ENCODE data around the gene UBB. TPM values are rescaled to one million over a fixed set of nuclear protein-coding genes. Genes with fewer than 3 reads are reported as not detected.
A peak's percentile ranks its signal among the peaks of the same experiment; 100 is the strongest.

UBB gene
- total RNA-seq, 1 experiment from 2014 or later, result 2,378 TPM

DNA sequence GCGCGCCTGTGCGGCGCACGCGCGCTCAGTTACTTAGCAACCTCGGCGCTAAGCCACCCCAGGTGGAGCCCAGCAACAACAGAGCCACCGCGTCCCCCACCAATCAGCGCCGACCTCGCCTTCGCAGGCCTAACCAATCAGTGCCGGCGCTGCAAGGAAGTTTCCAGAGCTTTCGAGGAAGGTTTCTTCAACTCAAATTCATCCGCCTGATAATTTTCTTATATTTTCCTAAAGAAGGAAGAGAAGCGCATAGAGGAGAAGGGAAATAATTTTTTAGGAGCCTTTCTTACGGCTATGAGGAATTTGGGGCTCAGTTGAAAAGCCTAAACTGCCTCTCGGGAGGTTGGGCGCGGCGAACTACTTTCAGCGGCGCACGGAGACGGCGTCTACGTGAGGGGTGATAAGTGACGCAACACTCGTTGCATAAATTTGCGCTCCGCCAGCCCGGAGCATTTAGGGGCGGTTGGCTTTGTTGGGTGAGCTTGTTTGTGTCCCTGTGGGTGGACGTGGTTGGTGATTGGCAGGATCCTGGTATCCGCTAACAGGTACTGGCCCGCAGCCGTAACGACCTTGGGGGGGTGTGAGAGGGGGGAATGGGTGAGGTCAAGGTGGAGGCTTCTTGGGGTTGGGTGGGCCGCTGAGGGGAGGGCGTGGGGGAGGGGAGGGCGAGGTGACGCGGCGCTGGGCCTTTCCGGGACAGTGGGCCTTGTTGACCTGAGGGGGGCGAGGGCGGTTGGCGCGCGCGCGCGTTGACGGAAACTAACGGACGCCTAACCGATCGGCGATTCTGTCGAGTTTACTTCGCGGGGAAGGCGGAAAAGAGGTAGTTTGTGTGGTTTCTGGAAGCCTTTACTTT is at the start of gene UBB (continued):
- TF ChIP-seq ZFX (IDR thresholded peaks at IDR 0.05) (peak; percentile 38), EZH2phosphoT487 (IDR thresholded peaks at IDR 0.05; ENCODE audit: borderline replicate concordance) (no peak), POLR2AphosphoS5 (IDR thresholded peaks at IDR 0.05; ENCODE audit: low read depth, low read length) (peak; percentile 100), ELF1 (IDR thresholded peaks at IDR 0.05; ENCODE audit: borderline replicate concordance, low read depth) (no peak; the same call in 1 of the 2 replicates), CBX3 (IDR thresholded peaks at IDR 0.05; ENCODE audit: low read depth) (peak; percentile 88; the same call in 1 of the 2 replicates), EZH2 (IDR thresholded peaks at IDR 0.05) (no peak), FOSL1 (IDR thresholded peaks at IDR 0.05; ENCODE audit: low read depth) (no peak)
- TF ChIP-seq, protein P1, sequence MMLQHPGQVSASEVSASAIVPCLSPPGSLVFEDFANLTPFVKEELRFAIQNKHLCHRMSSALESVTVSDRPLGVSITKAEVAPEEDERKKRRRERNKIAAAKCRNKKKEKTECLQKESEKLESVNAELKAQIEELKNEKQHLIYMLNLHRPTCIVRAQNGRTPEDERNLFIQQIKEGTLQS (IDR thresholded peaks at IDR 0.05), result no peak

DNA sequence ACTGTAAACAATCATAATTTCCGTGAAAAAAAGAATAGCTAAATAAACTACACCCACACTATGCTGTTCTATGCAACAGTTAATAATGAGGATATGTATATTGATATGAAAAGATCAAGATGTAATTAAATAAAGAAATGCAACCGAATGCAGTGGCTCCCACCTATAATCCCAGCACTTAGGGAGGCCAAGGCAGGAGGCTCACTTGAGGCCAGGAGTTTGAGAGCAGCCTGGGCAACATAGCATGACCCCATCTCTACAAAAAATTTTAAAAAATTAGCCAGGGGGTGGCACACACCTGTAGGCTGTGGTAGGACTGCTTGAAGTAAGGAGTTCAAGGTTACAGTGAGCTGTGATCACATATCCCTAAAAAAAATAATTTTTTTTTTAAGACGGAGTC is 42.5 kb upstream of the UBB start:
- H3K36me3 ChIP-seq (ENCODE audit: control insufficient read depth in 1 of 2, insufficient read depth in 2 of 2, low read length in 2 of 2), result no peaks in the 10 kb centered on the region
- no peaks in the 10 kb centered on the region for H3K9me2 ChIP-seq (ENCODE audit: insufficient read depth)
- peaks cover 11% of the 10 kb centered on the region in 2 experiments for H3K4me1 ChIP-seq (ENCODE audit: control insufficient read depth in 1 of 2, insufficient read depth in 2 of 2, low read length in 2 of 2)
- H3K9me3 ChIP-seq (ENCODE audit: control insufficient read depth in 1 of 2, insufficient read depth in 1 of 2, low read depth in 1 of 2, low read length in 2 of 2), result no peaks in the 10 kb centered on the region
- intact Hi-C loops (cut with micrococcal nuclease), result no loop called here
- no peak overlapping the region for H3K27ac ChIP-seq (ENCODE audit: low read depth, low read length)
- no peaks in the 10 kb centered on the region for H4K20me1 ChIP-seq (ENCODE audit: insufficient read depth)
- H3K9ac ChIP-seq (ENCODE audit: low read length), result no peak overlapping the region
- no peak overlapping the region for H3K4me2 ChIP-seq (ENCODE audit: low read length)
- no peaks in the 10 kb centered on the region for H3K79me2 ChIP-seq (ENCODE audit: insufficient read depth, low read length)
- no peak for DNase-seq (ENCODE audit: low read depth, low spot score)
- CTCF ChIA-PET, result no interaction called here
- RAD21 ChIA-PET (ENCODE audit: low non-redundant PET in 1 of 2, low total read pairs in 2 of 2, uncharacterized antibody in 2 of 2, unreplicated experiment in 2 of 2), result interaction anchor here in 1 of 2 experiments (1.1 kb wide), 1 partner anchor 56 kb away, joined by 3 read pairs; no protein-coding TSS in a partner anchor
- no TSS peak for BruUV-seq (replicated peaks)
- H2AFZ ChIP-seq (ENCODE audit: low read depth, low read length, poor library complexity, severe bottlenecking), result no peak overlapping the region
- no peak for ATAC-seq
- no peak overlapping the region for H3K4me3 ChIP-seq (replicated peaks in 1 of 2; ENCODE audit: low read depth in 1 of 2, low read length in 2 of 2)
- no peaks in the 10 kb centered on the region for H3K27me3 ChIP-seq (ENCODE audit: insufficient read depth, low read length)
- POLR2A ChIA-PET, result no interaction called here
- TF ChIP-seq, protein P2, sequence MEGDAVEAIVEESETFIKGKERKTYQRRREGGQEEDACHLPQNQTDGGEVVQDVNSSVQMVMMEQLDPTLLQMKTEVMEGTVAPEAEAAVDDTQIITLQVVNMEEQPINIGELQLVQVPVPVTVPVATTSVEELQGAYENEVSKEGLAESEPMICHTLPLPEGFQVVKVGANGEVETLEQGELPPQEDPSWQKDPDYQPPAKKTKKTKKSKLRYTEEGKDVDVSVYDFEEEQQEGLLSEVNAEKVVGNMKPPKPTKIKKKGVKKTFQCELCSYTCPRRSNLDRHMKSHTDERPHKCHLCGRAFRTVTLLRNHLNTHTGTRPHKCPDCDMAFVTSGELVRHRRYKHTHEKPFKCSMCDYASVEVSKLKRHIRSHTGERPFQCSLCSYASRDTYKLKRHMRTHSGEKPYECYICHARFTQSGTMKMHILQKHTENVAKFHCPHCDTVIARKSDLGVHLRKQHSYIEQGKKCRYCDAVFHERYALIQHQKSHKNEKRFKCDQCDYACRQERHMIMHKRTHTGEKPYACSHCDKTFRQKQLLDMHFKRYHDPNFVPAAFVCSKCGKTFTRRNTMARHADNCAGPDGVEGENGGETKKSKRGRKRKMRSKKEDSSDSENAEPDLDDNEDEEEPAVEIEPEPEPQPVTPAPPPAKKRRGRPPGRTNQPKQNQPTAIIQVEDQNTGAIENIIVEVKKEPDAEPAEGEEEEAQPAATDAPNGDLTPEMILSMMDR (IDR thresholded peaks at IDR 0.05 in 2 of 3, conservative IDR thresholded peaks at IDR 0.05 in 1 of 3; ENCODE audit: borderline replicate concordance in 1 of 3, insufficient read depth in 1 of 3, low read depth in 2 of 3, low read length in 2 of 3), result no peak
- TF ChIP-seq RAD21 (IDR thresholded peaks at IDR 0.05; ENCODE audit: low read depth) (no peak), YY1 (IDR thresholded peaks at IDR 0.05; ENCODE audit: extremely low read depth, insufficient replicate concordance, low read depth, low read length) (no peak), EZH2 (IDR thresholded peaks at IDR 0.05) (no peak), JUND (IDR thresholded peaks at IDR 0.05) (no peak), ZNF274 (IDR thresholded peaks at IDR 0.05; ENCODE audit: low read depth, low read length) (no peak), EZH2phosphoT487 (IDR thresholded peaks at IDR 0.05; ENCODE audit: borderline replicate concordance) (no peak), CEBPB (IDR thresholded peaks at IDR 0.05; ENCODE audit: low read depth) (no peak)
- TF ChIP-seq, protein P3, sequence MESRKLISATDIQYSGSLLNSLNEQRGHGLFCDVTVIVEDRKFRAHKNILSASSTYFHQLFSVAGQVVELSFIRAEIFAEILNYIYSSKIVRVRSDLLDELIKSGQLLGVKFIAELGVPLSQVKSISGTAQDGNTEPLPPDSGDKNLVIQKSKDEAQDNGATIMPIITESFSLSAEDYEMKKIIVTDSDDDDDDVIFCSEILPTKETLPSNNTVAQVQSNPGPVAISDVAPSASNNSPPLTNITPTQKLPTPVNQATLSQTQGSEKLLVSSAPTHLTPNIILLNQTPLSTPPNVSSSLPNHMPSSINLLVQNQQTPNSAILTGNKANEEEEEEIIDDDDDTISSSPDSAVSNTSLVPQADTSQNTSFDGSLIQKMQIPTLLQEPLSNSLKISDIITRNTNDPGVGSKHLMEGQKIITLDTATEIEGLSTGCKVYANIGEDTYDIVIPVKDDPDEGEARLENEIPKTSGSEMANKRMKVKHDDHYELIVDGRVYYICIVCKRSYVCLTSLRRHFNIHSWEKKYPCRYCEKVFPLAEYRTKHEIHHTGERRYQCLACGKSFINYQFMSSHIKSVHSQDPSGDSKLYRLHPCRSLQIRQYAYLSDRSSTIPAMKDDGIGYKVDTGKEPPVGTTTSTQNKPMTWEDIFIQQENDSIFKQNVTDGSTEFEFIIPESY (IDR thresholded peaks at IDR 0.05; ENCODE audit: extremely low read depth, insufficient replicate concordance, low read length), result no peak
- TF ChIP-seq, protein P4, sequence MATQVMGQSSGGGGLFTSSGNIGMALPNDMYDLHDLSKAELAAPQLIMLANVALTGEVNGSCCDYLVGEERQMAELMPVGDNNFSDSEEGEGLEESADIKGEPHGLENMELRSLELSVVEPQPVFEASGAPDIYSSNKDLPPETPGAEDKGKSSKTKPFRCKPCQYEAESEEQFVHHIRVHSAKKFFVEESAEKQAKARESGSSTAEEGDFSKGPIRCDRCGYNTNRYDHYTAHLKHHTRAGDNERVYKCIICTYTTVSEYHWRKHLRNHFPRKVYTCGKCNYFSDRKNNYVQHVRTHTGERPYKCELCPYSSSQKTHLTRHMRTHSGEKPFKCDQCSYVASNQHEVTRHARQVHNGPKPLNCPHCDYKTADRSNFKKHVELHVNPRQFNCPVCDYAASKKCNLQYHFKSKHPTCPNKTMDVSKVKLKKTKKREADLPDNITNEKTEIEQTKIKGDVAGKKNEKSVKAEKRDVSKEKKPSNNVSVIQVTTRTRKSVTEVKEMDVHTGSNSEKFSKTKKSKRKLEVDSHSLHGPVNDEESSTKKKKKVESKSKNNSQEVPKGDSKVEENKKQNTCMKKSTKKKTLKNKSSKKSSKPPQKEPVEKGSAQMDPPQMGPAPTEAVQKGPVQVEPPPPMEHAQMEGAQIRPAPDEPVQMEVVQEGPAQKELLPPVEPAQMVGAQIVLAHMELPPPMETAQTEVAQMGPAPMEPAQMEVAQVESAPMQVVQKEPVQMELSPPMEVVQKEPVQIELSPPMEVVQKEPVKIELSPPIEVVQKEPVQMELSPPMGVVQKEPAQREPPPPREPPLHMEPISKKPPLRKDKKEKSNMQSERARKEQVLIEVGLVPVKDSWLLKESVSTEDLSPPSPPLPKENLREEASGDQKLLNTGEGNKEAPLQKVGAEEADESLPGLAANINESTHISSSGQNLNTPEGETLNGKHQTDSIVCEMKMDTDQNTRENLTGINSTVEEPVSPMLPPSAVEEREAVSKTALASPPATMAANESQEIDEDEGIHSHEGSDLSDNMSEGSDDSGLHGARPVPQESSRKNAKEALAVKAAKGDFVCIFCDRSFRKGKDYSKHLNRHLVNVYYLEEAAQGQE (IDR thresholded peaks at IDR 0.05; ENCODE audit: low read depth), result no peak
